ENCODE measurements around the gene SEL1L.

The SEL1L gene

GRCh38 chr14:81529391-81529790 lies 4.3 kb downstream of the SEL1L start:
- TF ChIP-seq CTCF (IDR thresholded peaks at IDR 0.05; ENCODE audit: insufficient read depth, missing control alignments) = no peak
- no peak for FAIRE-seq
- no peak for DNase-seq (ENCODE audit: insufficient read length, low spot score)

GRCh38 chr14:81525129-81525528 lies 8.5 kb downstream of the SEL1L start:
- FAIRE-seq = no peak
- no peak for TF ChIP-seq CTCF (IDR thresholded peaks at IDR 0.05; ENCODE audit: insufficient read depth, missing control alignments)
- DNase-seq (ENCODE audit: insufficient read length, low spot score) = no peak

- FAIRE-seq = no peak
- no peak for DNase-seq (ENCODE audit: insufficient read length, low spot score)
- no peak for TF ChIP-seq CTCF (IDR thresholded peaks at IDR 0.05; ENCODE audit: insufficient read depth, missing control alignments)
Observed at GRCh38 chr14:81523616-81524015, 10.0 kb downstream of the SEL1L start.

- DNase-seq (ENCODE audit: insufficient read length, low spot score) = no peak
- no peak for FAIRE-seq
- TF ChIP-seq CTCF (IDR thresholded peaks at IDR 0.05; ENCODE audit: insufficient read depth, missing control alignments) = no peak
Observed at GRCh38 chr14:81523016-81523415, 10.6 kb downstream of the SEL1L start.

GRCh38 chr14:81521356-81521755 lies 12.3 kb downstream of the SEL1L start:
- no peak for FAIRE-seq
- TF ChIP-seq CTCF (IDR thresholded peaks at IDR 0.05; ENCODE audit: insufficient read depth, missing control alignments) = no peak
- no peak for DNase-seq (ENCODE audit: insufficient read length, low spot score)

GRCh38 chr14:81519200-81520011 lies 14.2 kb downstream of the SEL1L start:
- FAIRE-seq (no peak), DNase-seq (ENCODE audit: insufficient read length, low spot score) (no peak)
- no peak for TF ChIP-seq CTCF (IDR thresholded peaks at IDR 0.05; ENCODE audit: insufficient read depth, missing control alignments)

- FAIRE-seq (no peak), DNase-seq (ENCODE audit: insufficient read length, low spot score) (no peak)
- no peak for TF ChIP-seq CTCF (IDR thresholded peaks at IDR 0.05; ENCODE audit: insufficient read depth, missing control alignments)
Observed at GRCh38 chr14:81517798-81518398, 15.8 kb downstream of the SEL1L start.

Data from D721Med (cell line).